ENCODE results near the gene MPPED1.

GRCh38 chr22:43554259-43554636 lies 142.4 kb downstream of the MPPED1 start:
- TF ChIP-seq, protein P1, sequence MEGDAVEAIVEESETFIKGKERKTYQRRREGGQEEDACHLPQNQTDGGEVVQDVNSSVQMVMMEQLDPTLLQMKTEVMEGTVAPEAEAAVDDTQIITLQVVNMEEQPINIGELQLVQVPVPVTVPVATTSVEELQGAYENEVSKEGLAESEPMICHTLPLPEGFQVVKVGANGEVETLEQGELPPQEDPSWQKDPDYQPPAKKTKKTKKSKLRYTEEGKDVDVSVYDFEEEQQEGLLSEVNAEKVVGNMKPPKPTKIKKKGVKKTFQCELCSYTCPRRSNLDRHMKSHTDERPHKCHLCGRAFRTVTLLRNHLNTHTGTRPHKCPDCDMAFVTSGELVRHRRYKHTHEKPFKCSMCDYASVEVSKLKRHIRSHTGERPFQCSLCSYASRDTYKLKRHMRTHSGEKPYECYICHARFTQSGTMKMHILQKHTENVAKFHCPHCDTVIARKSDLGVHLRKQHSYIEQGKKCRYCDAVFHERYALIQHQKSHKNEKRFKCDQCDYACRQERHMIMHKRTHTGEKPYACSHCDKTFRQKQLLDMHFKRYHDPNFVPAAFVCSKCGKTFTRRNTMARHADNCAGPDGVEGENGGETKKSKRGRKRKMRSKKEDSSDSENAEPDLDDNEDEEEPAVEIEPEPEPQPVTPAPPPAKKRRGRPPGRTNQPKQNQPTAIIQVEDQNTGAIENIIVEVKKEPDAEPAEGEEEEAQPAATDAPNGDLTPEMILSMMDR (IDR thresholded peaks at IDR 0.05; ENCODE audit: borderline replicate concordance, extremely low read depth, low read length, poor library complexity, severe bottlenecking), result no peak
- TF ChIP-seq EZH2 (IDR thresholded peaks at IDR 0.05; ENCODE audit: borderline replicate concordance, low read depth, low read length, severe bottlenecking), result no peak
